HepG2 (cell line): ENCODE results near the gene KRCC1. TPM values are rescaled to one million over a fixed set of nuclear protein-coding genes. Genes with fewer than 3 reads are reported as not detected.
A peak's percentile ranks its signal among the peaks of the same experiment; 100 is the strongest.

Experiments used
- CBX1 ChIP-seq: IDR thresholded peaks from one replicate; pipeline ENCODE4 v1.6.1; 2016; ENCODE audit warnings: antibody characterized with exemption, low read depth
- HBP1 ChIP-seq: IDR thresholded peaks from 2 replicates; pipeline ENCODE4 v1.6.1; 2016; ENCODE audit warnings: low read depth, control low read depth
- IKZF1 ChIP-seq: fragments of 450-650 bp; IDR thresholded peaks from 2 replicates; pipeline ENCODE4 v1.7.1; 2016
- KDM1A ChIP-seq: IDR thresholded peaks from 2 replicates; pipeline ENCODE4 v1.6.1; 2016; ENCODE audit warnings: missing compliant biosample characterization
- KLF6 ChIP-seq: IDR thresholded peaks from 2 replicates; pipeline ENCODE4 v1.8.0; 2016; ENCODE audit warnings: missing biosample characterization, missing genetic modification reagents
- PREB ChIP-seq: sonication (generic); formaldehyde crosslinking; IDR thresholded peaks from 2 replicates; pipeline ENCODE4 v1.4.0; 2020; ENCODE audit warnings: missing genetic modification reagents
- ZFP36 ChIP-seq: fragments of 150-350 bp; IDR thresholded peaks from 2 replicates; pipeline ENCODE4 v1.6.1; 2018; ENCODE audit warnings: borderline replicate concordance, low read length, low read depth; ENCODE audit not compliant: partially characterized antibody
- ZNF687 ChIP-seq: sonication (generic); formaldehyde crosslinking; IDR thresholded peaks from 2 replicates; pipeline ENCODE4 v1.5.1; 2020; ENCODE audit warnings: mild to moderate bottlenecking, missing genetic modification reagents, moderate library complexity
- polyA plus RNA-seq, 8 experiments: library from polyadenylated mRNA; depleted of rRNA in 3 of 8; stranded (reverse) in 7 of 8; unstranded in 1 of 8; fragments of >200 nt; fragmentation: Illumina TruSeq in 4 of 8; extraction: Trizol in 4 of 8; gene quantifications; 2 replicates each; pipeline versions ENCODE4 v1.2.1 to v1.2.3, GENCODE V29; 2011 to 2016; ENCODE audit warnings: low read depth in 4 of 8, missing spikeins in 1 of 8, mixed read lengths in 1 of 8; ENCODE audit not compliant: insufficient read depth in 1 of 8
- total RNA-seq, 5 experiments: library from RNA; depleted of rRNA; stranded (reverse); fragments of >200 nt; fragmentation: Illumina TruSeq; extraction: Trizol; gene quantifications; 2 replicates each; pipeline ENCODE4 v1.2.3, GENCODE V29; 2016; ENCODE audit warnings: low read depth in 1 of 5
- TF ChIP-seq, protein P1 (sequence below): IDR thresholded peaks from 2 replicates; pipeline ENCODE4 v1.6.1; 2012; ENCODE audit warnings: low read depth, low read length, improper control_type of control experiment
- TF ChIP-seq, protein P2 (sequence below): sonication (generic); formaldehyde crosslinking; IDR thresholded peaks from 2 replicates; pipeline ENCODE4 v1.5.0; 2020; ENCODE audit warnings: mild to moderate bottlenecking, missing genetic modification reagents
- TF ChIP-seq, protein P3 (sequence below): sonication (generic); formaldehyde crosslinking; IDR thresholded peaks from 2 replicates; pipeline ENCODE4 v1.9.0; 2021; ENCODE audit warnings: missing genetic modification reagents, borderline replicate concordance
- TF ChIP-seq, protein P4 (sequence below): sonication (generic); IDR thresholded peaks from 2 replicates; pipeline ENCODE4 v1.6.1; 2016; ENCODE audit warnings: low read depth, borderline replicate concordance

KRCC1 gene
- total and polyA plus RNA-seq, 2 of the 13 experiments (the other 11 are each of a cell fraction or from before 2014, with no cell fraction given) = 6.5 to 7.7 TPM

GRCh38 chr2:88059979-88060906 is 4.7 kb upstream of the KRCC1 start (continued):
- TF ChIP-seq, protein P1, sequence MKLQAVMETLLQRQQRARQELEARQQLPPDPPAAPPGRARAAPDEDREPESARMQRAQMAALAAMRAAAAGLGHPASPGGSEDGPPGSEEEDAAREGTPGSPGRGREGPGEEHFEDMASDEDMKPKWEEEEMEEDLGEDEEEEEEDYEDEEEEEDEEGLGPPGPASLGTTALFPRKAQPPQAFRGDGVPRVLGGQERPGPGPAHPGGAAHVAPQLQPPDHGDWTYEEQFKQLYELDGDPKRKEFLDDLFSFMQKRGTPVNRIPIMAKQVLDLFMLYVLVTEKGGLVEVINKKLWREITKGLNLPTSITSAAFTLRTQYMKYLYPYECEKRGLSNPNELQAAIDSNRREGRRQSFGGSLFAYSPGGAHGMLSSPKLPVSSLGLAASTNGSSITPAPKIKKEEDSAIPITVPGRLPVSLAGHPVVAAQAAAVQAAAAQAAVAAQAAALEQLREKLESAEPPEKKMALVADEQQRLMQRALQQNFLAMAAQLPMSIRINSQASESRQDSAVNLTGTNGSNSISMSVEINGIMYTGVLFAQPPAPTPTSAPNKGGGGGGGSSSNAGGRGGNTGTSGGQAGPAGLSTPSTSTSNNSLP = peak; percentile 91
- TF ChIP-seq, protein P2, sequence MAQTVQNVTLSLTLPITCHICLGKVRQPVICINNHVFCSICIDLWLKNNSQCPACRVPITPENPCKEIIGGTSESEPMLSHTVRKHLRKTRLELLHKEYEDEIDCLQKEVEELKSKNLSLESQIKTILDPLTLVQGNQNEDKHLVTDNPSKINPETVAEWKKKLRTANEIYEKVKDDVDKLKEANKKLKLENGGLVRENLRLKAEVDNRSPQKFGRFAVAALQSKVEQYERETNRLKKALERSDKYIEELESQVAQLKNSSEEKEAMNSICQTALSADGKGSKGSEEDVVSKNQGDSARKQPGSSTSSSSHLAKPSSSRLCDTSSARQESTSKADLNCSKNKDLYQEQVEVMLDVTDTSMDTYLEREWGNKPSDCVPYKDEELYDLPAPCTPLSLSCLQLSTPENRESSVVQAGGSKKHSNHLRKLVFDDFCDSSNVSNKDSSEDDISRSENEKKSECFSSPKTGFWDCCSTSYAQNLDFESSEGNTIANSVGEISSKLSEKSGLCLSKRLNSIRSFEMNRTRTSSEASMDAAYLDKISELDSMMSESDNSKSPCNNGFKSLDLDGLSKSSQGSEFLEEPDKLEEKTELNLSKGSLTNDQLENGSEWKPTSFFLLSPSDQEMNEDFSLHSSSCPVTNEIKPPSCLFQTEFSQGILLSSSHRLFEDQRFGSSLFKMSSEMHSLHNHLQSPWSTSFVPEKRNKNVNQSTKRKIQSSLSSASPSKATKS (CRISPR knock-in tag) = no peak
- TF ChIP-seq ZNF687 (CRISPR knock-in tag) (no peak), HBP1 (no peak), KDM1A (CRISPR knock-in tag) (no peak), PREB (no peak), ZFP36 (no peak), KLF6 (no peak), CBX1 (no peak), IKZF1 (no peak)
- TF ChIP-seq, protein P3, sequence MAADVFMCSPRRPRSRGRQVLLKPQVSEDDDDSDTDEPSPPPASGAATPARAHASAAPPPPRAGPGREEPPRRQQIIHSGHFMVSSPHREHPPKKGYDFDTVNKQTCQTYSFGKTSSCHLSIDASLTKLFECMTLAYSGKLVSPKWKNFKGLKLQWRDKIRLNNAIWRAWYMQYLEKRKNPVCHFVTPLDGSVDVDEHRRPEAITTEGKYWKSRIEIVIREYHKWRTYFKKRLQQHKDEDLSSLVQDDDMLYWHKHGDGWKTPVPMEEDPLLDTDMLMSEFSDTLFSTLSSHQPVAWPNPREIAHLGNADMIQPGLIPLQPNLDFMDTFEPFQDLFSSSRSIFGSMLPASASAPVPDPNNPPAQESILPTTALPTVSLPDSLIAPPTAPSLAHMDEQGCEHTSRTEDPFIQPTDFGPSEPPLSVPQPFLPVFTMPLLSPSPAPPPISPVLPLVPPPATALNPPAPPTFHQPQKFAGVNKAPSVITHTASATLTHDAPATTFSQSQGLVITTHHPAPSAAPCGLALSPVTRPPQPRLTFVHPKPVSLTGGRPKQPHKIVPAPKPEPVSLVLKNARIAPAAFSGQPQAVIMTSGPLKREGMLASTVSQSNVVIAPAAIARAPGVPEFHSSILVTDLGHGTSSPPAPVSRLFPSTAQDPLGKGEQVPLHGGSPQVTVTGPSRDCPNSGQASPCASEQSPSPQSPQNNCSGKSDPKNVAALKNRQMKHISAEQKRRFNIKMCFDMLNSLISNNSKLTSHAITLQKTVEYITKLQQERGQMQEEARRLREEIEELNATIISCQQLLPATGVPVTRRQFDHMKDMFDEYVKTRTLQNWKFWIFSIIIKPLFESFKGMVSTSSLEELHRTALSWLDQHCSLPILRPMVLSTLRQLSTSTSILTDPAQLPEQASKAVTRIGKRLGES = no peak
- TF ChIP-seq, protein P4, sequence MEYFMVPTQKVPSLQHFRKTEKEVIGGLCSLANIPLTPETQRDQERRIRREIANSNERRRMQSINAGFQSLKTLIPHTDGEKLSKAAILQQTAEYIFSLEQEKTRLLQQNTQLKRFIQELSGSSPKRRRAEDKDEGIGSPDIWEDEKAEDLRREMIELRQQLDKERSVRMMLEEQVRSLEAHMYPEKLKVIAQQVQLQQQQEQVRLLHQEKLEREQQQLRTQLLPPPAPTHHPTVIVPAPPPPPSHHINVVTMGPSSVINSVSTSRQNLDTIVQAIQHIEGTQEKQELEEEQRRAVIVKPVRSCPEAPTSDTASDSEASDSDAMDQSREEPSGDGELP = no peak; the same call in 1 of the 2 replicates
